T47D (cell line): Measurements from ENCODE around the gene RASSF3.

Source experiments
- DNase-seq, 2 experiments: peaks; one replicate each; pipeline versions ENCODE4 v3.0.0 to v3.0.0-alpha.2; 2011 to 2012; ENCODE audit warnings: low read depth in 1 of 2, low spot score in 1 of 2
- JUND ChIP-seq: IDR thresholded peaks from 2 replicates; pipeline ENCODE4 v1.6.1; 2012; ENCODE audit warnings: low read depth
- in situ Hi-C: cut with HindIII; loops from 2 replicates; pipeline ENCODE4 v1.10.0; 2016; ENCODE audit warnings: low sequenced_read_pairs, low pct_unique_long_range_greater_than_20kb

The RASSF3 gene

DNA sequence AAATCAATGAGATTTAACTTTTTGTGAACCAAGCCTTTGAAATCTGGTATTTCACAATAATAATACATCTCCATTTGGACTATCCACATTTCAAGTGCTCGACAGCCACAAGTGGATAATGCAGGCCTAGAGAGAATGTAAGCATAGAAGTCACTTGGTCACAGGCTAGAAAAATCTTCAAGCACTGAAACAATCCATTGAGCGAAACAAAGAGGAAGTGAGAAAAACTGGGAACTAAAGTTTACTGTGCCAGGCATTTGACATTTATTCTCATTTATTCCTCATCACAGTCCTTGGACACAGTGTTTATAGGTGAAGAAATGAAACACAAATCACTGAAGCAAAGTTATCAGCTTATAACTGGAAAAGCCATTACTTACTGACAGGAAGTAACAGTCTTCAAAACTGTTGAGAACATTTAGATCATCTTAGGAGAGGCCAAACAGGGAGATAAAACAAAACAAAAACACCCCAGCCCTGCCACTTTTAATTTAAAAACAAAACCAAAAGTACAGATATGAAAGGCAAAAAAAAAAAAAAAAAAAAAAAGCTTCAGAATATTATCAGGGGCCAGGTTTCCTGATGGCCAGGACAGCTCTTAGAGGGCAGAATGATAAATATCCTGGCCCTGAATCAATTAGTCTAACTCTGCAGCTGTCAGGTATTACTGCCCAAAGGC is 119.8 kb downstream of the RASSF3 start:
- in situ Hi-C loops: no loop called here
- no peak for DNase-seq

DNA sequence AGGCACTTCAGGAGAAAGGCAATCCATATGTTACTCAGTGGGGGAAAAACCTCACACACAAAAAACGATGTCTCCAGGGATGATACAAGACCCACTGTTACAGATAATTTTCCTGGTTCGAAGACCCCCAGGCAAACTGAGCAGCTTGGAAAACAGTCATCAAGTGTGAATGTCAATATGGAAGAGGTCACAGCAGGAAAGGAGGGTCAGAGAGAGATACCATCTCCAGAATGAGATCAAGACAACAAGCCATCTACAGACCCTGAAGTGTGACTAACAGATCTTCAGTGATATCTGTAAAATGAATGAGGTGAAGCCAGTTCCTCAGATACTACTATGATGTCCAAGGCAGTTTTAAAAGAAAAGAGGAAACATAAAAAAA is 120.3 kb downstream of the RASSF3 start:
- DNase-seq: no peak
- no peak for TF ChIP-seq JUND
- in situ Hi-C loops: no loop called here

More for the DNA sequence above, 119.8 kb downstream of the RASSF3 start:
- no peak for TF ChIP-seq JUND

DNA sequence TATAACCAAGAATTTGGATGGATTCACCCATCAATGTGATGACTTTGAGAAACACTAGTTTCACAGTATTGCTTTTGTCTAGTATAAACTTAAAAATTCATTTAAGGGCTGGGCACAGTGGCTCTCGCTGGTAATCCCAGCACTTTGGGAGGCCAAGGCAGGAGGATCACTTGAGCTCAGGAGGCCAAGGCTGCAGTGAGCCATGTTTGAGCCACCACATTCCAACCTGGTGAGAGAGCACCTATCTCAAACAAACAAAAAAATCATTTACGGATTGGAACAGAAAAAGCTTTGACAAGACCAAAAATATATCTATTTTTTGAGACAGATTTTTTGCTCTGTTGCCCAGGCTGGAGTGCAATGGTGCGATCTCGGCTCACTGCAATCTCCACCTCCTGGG is 121.4 kb downstream of the RASSF3 start:
- no peak for DNase-seq
- in situ Hi-C loops: no loop called here
- no peak for TF ChIP-seq JUND

DNA sequence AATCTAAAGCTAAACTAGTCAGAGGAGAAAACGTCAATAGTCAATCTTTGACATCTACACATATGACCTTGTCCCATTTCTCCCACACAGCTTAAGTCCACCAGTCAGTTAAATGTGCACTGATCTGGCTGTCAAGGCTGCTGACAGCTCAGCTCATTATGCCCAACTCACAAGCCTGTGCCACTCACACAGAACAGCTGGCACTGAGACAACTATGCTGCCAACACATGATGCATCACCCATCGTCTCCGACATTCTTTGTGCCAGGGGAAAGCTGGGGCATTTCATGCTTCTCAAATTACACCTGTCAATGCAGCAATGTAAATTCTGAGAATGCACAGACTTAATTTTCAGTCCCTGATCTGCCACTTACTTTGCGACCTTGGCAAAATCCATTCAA is 123.6 kb downstream of the RASSF3 start:
- DNase-seq: peak; percentile 50 to 92
- in situ Hi-C loops: no loop called here
- TF ChIP-seq JUND: no peak

DNA sequence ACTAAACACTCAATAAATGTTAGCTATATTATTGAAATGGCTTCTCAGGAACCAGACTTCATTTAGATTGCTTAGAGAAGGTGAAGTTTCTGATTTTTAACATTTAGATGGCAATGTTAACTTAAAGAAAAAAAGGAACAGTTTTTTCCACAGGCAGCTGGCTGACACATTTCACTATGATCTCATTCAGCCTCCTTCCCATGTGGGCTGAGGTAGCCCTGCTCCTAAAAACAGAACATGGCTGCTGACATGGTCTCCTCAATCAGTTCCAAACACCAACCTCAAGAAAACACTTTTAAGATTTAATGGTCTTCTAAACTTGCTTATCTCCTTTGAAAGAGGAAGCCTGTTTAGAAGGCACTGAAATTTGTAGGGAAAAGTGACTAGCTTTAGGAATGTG is 125.1 kb downstream of the RASSF3 start:
- in situ Hi-C loops: no loop called here
- no peak for DNase-seq
- TF ChIP-seq JUND: no peak

DNA sequence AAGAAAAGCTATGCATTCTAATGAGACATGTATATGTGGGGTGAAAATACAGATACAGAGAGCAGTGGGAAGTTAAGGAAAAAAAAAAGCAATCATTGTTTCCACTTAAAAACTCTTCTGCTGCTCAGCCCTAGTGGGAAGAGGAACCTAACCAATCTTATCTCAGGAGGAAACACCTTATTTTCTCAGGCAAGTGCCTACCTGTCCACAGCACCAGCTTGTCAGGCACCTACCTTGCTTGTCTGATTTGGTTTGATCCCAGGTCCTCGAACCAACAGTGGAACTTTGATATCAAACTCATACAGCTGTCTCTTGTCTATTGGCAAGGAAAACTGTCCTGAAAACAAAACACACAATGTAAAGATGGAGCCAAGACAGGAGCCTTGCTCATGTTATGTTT is 126.5 kb downstream of the RASSF3 start:
- TF ChIP-seq JUND: no peak
- in situ Hi-C loops: no loop called here
- no peak for DNase-seq

DNA sequence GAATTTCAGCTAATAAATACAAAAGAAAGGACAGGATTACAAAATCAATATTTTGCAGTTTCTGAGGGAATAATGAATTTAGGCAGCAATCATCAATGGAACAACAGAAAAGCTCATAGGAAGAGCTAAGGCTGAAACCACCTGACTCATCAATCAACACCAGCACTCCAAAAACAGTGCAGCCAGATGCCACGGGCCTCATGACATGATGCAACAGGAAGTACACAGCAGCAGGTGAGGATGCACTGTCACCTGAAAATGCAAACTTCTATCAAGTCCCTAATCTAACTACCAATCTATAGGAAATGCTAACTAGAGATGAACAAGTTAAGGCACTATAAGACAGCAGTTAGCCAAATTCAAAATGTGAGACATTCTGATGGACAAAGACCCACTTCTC is 127.2 kb downstream of the RASSF3 start:
- no peak for TF ChIP-seq JUND
- in situ Hi-C loops: no loop called here
- DNase-seq: no peak

DNA sequence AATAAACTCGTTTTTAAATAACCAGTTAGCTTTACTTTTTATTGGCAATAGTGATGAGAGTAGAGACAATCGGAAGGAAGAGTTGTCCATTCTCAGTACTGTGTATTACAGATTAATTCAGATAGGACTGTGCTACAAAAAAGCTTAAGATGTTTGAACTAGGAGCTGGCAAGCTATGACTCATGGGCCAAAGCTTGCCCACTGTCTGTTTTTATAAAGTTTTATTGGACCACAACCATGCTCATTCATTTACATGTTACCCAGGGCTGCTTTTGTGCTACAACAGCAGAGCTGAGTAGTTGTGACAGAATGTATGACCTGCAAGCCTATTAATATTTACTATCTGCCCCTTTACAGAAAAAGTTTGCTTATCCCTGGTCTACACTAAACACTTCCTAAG is 129.5 kb downstream of the RASSF3 start:
- no peak for TF ChIP-seq JUND
- in situ Hi-C loops: no loop called here
- no peak for DNase-seq

DNA sequence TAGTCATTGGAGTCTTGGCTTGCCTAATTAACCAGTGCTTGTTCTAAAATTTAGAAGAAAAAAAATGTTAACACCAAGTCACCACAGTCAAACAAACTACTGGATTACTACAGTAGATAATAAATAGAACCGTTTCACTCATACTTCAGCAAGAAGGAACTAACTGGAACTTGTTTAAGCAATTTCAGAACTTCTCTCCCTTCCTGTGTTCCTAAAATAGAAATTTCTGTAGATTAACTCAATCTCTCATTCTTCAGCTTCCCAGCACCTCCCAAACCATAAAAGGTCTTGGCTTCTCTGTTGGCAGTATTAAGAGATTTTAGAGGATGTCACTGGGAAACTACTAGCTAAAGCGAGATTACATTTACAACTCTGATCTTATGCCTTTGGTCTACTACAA is 130.4 kb downstream of the RASSF3 start:
- in situ Hi-C loops: no loop called here
- no peak for DNase-seq
- no peak for TF ChIP-seq JUND

DNA sequence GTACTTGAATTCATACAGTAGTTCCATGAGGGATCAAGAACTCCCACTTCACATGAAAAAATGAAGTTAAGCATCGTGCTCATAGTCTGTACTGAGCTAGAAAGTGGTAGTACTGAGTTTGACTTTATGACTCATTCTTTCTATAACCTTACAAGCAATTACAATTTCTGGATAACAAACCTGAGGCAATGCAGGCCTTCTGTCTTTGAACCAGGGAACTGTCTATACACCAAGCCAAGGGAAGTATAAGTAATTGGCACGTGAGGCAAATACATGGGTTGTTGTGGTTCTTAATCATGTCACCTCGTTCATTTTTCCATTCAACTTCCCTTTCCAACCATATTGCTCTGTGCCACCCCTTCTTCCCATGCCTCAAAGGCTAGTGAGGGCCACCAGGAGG is 132.1 kb downstream of the RASSF3 start:
- no peak for DNase-seq
- no peak for TF ChIP-seq JUND
- in situ Hi-C loops: no loop called here

DNA sequence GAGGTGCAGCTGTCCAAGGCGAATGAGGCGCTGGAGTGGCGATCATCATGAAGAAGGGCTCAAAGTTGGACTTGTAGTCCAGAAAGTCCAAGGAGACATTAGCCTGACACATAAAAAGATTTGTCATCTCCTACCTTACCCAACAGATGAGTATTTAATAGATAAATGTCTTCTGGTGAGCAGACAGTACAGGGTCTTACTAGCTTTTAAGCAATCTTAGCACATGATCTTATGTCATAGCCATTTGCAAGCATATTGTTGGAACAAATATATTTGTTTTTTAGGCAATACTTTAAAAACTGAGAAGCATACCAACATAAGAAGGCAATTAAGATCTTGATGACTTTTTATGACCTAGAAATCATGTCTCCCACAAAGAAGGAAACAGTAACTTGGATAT is 132.9 kb downstream of the RASSF3 start:
- no peak for DNase-seq
- in situ Hi-C loops: no loop called here
- no peak for TF ChIP-seq JUND

DNA sequence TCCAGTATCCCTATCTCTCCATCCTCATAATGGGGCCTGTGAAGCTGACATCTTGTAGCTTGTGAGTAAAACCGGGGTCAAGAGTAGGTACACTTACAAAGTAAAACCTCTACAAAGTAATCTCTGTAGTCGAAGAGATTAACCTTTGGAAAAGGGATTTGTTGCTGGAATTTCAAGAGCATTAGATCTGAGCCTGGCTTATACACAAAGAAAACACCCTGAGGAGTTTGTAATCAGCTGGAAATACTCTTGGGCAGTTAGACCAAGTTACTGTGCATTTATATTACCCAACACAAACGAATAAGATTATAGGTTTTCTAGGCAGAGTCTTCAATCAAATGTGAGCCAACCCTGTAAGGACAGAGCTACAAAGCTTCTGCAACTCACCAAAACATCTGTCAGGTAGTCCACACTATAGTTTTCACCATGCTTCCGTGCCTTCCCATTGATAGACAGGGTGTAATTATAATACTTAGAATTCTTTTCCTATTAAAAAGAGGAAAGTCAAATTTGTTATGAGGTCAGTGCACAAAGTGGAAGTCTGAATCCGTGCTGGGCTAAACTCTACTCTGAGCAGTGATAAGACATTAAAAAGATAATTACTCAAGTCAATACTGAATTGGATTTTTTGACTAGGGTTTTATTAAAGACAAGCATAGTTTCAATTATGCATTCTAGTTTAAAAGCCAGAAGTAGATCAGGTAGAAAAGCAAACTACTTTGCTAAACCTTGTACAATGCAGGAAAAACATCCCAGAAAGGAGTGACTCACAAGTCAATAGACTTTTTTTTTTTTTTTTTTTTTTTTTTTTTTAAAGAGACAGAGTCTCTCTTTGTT is 134.3 kb downstream of the RASSF3 start:
- in situ Hi-C loops: no loop called here
- TF ChIP-seq JUND: no peak
- no peak for DNase-seq

DNA sequence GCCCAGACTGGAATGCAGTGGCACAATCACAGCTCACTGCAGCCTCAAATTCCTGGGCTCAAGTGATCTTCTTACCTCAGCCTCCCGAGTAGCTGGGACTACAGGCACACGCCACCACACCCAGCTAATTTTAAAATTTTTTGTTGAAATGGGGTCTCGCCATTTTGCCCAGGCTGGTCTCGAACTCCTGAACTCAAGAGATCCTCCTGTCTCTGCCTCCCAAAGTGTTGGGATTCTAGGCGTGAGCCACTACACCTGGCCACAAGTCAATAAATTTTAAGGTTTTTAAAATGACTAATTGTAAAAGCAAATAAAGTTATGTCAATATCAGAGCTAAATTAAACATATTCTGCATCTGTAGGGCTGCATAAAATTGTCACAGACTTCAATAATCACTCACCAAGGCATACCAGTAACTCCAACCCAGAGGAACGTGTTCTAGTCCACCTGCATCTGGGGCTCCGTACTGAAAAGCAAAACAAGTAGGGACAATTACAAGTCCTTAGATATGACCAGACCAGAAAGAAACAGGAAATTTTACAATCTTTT is 135.0 kb downstream of the RASSF3 start:
- DNase-seq: no peak
- in situ Hi-C loops: no loop called here
- no peak for TF ChIP-seq JUND

DNA sequence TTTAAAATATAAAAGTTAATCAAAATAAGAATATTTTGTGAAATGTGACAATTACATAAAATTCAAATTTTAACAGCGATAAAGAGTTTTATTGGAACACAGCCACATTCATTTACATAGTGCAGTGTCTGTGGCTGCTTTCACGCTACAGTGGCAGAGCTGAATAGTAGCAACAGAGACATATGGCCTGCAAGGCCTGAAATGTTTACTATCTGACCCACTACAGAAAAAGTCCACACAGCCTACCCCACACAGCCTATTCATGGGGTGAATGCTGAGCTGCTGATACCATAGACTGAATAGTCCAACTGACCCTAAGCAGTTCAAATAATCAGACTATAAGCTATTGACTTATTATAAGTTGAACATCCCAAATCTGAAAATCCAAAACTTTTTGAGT is 135.7 kb downstream of the RASSF3 start:
- in situ Hi-C loops: no loop called here
- TF ChIP-seq JUND: no peak
- DNase-seq: no peak
